CD4-positive, alpha-beta T cell treated with Interleukin-4 for 4 hours (primary cell): Measurements from ENCODE around the gene AMPD3.

Source experiments
- DNase-seq: peaks from one replicate; pipeline ENCODE4 v3.0.0-alpha.2; 2020

The AMPD3 gene

DNA sequence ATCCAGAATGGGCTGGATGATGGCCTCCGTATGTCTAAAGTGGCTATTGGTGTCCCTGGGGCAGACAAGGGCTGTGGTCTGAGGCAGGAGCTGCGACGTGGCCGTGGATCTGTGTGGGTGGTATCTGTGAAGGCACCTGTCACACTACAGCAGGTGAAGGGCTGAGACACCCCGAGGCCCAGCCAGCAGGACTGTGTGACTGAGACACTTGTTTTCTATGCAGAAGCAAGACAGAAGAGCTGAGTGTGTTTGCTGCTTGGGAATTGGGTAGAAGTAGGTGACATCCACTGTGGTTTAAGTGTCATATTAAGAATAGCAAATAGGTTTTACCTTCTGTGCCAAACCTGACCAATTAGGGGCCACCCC lies 35.0 kb downstream of the AMPD3 start:
- DNase-seq = no peak

- no peak for DNase-seq
Measured at GRCh38 chr11:10490398-10491241, 35.6 kb downstream of the AMPD3 start.

DNA sequence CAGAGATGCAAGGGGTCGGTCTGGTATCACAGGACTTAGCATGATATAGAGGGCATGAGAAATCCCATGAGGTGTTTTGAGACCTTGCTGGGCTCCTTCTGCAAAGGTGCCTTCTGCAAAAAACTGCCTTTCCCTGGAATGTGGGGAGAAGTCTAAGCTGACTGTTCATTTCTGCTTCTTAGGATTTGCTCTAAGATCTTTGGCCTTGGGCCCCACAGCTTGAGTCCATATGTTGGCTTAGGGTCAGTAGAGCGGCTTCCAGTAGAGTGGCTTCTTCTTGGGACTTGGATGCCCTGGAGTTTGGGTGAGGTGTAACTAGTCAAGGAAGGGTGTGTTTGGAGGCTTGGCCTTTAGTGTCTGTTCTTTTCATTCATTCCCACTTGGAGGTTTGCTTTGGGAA lies 37.0 kb downstream of the AMPD3 start:
- no peak for DNase-seq

GRCh38 chr11:10493041-10493663 lies 38.1 kb downstream of the AMPD3 start:
- DNase-seq = no peak

DNA sequence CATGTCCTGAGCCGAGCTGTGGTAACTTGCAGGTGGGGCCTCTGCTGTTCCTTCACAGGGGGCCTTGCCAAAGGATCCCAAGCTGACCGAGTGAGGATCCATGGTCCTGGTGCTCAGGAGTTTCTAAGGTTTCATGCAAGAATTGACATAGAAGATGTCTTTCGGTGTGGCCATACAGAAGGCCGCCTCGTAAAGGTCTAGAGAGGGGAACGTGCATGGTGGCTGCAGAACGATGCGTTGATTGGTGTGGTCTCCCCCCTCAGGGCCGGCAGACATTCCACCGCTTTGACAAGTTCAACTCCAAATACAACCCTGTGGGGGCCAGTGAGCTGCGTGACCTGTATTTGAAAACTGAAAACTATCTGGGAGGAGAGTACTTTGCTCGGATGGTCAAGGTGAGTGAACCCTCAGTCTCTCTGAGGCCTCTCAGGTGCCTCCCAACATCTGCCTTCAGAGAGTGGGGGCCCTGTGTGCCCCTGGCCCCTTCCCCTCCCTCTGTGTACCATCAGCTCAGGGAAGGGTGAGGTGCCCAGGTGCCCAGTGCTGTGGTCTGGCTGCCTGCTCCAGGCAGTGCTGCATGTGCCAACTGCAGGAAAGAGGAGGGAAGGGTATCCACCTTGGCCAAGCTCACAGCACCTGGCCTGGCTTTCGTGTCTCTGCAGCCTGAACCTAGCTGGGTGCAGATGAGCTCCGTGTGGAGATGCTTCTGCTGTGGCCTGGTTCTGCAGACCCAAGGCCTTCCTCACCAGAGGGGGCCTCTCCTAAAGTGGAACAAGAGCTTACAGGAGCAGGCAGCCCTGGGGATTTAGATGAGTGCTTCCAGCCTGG lies 39.8 kb downstream of the AMPD3 start:
- no peak for DNase-seq

DNA sequence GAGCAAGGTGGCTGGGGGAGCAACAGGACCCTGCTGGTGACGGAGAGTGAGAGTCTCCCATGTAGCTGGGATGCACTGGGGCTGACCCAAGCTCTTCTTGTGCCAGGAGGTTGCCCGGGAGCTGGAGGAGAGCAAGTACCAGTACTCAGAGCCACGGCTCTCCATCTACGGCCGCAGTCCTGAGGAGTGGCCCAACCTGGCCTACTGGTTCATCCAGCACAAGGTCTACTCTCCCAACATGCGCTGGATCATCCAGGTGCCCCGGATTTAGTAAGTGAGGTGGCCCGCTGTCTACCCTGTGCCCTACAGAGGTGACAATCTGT lies 40.4 kb downstream of the AMPD3 start:
- no peak for DNase-seq

- DNase-seq = no peak
Measured at GRCh38 chr11:10496296-10496936, 41.4 kb downstream of the AMPD3 start.

GRCh38 chr11:10497371-10498021 lies 42.4 kb downstream of the AMPD3 start:
- no peak for DNase-seq

- DNase-seq = no peak
Measured at GRCh38 chr11:10498022-10498400, 42.9 kb downstream of the AMPD3 start.

- DNase-seq = no peak
Measured at GRCh38 chr11:10498426-10499250, 43.6 kb downstream of the AMPD3 start.

- no peak for DNase-seq
Measured at GRCh38 chr11:10499452-10499851, 44.4 kb downstream of the AMPD3 start.

- no peak for DNase-seq
Measured at GRCh38 chr11:10499874-10500601, 45.0 kb downstream of the AMPD3 start.

DNA sequence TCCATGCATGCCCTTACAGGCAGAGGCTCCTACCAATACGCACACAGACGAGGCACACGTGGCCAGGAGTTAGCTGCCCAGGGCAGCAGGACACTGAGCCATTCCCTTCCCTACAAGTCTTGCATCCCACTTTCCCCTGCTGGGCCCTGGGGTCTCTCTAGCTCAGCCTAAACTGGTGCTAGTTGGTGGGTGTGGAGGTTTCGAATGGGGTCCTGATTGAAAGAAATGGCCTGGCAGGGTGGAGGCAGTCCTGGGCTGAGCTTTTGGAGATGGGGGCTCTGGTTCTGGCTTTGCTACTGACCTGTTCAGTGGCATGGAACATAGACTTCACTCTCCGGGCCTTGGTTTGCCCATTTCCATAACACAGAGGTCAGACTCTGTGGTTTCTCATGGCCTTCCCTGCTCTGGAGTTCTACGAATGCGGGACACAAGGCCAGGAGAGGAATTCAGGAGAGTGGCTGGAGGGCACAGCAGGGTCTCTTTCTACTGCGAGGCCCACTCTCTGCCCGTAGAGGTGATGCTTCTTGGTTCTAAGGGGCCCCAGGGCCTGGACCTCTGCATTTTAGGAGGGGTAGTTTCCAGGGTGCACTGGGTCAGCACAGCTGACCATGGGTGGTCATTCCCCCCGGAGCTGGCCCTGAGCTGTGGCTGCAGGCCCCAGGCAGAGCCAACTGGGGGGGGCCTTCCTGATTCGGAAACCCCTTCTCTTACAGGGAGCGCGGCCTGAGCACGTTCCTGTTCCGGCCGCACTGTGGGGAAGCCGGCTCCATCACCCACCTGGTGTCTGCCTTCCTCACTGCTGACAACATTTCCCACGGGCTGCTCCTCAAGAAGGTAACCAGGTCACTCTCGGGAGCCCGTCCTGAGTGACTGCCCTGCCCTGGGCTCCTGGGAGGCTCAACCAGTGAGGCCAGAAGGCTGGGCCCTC lies 46.0 kb downstream of the AMPD3 start:
- no peak for DNase-seq

GRCh38 chr11:10502065-10502680 lies 47.1 kb downstream of the AMPD3 start:
- no peak for DNase-seq

DNA sequence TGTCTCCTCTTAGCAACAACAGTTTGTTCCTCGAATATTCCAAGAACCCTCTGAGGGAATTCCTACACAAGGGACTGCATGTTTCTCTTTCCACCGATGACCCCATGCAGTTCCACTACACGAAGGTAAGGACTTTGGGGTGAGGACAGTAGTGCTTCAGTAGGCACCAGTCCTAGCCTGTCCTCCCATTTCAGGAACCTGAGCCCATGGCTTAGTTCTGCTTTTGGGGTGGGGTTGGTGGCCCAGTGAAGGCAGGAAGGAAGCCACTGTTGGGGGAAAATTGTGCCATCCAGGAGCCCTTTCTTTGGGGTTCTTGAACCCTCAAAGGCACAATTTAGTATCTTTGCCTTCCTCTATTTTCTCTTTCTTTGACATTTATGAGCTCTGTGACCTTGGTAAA lies 47.7 kb downstream of the AMPD3 start:
- no peak for DNase-seq

GRCh38 chr11:10503221-10503620 lies 48.2 kb downstream of the AMPD3 start:
- DNase-seq = no peak

DNA sequence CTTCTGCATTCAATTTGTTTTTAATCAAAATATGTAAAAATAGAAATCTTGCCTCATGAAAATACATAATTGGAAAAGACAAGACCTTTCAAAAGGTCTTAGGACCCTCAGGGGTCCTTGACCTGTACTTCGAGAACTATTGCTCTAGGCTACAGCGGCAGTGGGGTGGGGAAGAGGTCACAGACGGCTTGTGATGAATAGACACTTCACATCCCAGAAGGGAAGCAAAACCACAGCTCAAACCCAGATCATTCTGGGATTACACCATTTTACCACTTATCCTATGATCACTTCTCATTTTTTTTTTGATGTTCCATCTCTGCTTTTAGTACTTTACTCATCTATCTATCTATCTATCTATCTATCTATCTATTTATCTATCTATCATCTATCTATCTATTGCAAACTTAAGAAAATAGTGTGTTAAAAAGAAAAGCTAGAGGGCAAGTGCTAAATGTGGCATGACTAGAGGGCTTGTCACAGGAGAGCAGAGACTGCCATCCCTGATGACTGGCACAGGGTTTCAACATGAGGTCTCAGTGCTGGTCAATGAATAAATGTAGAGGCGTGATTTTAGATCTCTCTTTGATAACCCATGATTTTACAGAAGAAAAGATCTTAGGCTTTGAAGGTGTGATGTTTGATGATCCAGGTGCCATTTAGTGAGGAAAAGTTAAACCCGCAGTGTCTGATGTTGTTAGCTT lies 48.9 kb downstream of the AMPD3 start:
- no peak for DNase-seq

DNA sequence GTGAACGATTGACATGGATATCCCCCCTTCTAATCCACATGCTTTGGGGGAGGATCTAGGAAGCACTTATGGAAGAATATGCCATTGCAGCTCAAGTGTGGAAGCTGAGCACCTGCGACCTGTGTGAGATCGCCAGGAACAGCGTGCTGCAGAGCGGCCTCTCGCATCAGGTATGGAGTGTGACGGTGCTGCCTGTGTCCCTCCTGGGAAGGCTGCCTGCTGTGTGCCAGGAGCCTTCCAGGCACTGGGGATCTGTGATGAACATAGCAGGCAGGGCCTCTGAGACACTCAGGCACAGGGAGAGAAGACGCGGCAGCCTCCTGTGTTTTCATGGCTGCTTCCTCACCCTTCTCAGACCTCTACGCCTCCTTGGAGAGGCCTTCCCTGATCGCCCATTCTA lies 49.4 kb downstream of the AMPD3 start:
- DNase-seq = no peak
